SU-DHL-6 (cell line): Measurements from ENCODE around the gene FAM53A.

Experiments
- H2AFZ ChIP-seq: fragments of 200-600 bp; sonication (generic); 2 replicates; pipeline ENCODE4 v1.6.1; 2014; ENCODE audit warnings: low read depth, mild to moderate bottlenecking, moderate library complexity, mixed read lengths, antibody characterized with exemption, low read length; ENCODE audit not compliant: severe bottlenecking
- H3F3A ChIP-seq: fragments of 200-600 bp; shearing (Covaris generic); 2 replicates; pipeline ENCODE4 v1.6.0; 2016; ENCODE audit warnings: antibody characterized with exemption, mild to moderate bottlenecking; ENCODE audit not compliant: insufficient read depth
- H3K27ac ChIP-seq: fragments of 200-600 bp; sonication (generic); 2 replicates; pipeline ENCODE4 v1.5.1; 2016; ENCODE audit warnings: low read depth, mild to moderate bottlenecking, low read length, moderate library complexity, mixed read lengths
- H3K27me3 ChIP-seq: fragments of 200-600 bp; sonication (generic), shearing (Covaris generic); 2 replicates; pipeline ENCODE4 v1.6.0; 2014; ENCODE audit warnings: mild to moderate bottlenecking, low read length
- H3K36me3 ChIP-seq: fragments of 200-600 bp; sonication (generic); 2 replicates; pipeline ENCODE4 v1.6.1; 2014; ENCODE audit warnings: mild to moderate bottlenecking, low read length, mixed read lengths
- H3K4me2 ChIP-seq: fragments of 300-600, 200-600 bp; shearing (Covaris generic), sonication (generic); 2 replicates; pipeline ENCODE4 v1.6.0; 2014; ENCODE audit warnings: low read length, low read depth, mild to moderate bottlenecking; ENCODE audit not compliant: poor library complexity, severe bottlenecking
- H3K4me3 ChIP-seq: fragments of 200-600 bp; sonication (generic); 2 replicates; pipeline ENCODE4 v1.5.1; 2014; ENCODE audit warnings: antibody characterized with exemption, low read length, mild to moderate bottlenecking, mixed read lengths; ENCODE audit not compliant: insufficient read depth, poor library complexity, severe bottlenecking
- H3K79me2 ChIP-seq: fragments of 200-600 bp; sonication (generic); 2 replicates; pipeline ENCODE4 v1.6.1; 2014; ENCODE audit warnings: mild to moderate bottlenecking, low read length, moderate library complexity; ENCODE audit not compliant: insufficient read depth
- H3K9ac ChIP-seq: fragments of 200-600 bp; sonication (generic); 2 replicates; pipeline ENCODE4 v1.7.0; 2014; ENCODE audit warnings: mild to moderate bottlenecking, low read length
- H3K9me2 ChIP-seq: fragments of 200-600 bp; sonication (generic); replicated peaks from 2 replicates; pipeline ENCODE4 v1.6.1; 2014; ENCODE audit warnings: low read length; ENCODE audit not compliant: insufficient read depth
- H3K9me3 ChIP-seq: fragments of 200-600 bp; sonication (generic); 2 replicates; pipeline ENCODE4 v1.6.1; 2014; ENCODE audit warnings: low read length, mixed read lengths; ENCODE audit not compliant: insufficient read depth
- H4K20me1 ChIP-seq: fragments of 200-600 bp; sonication (generic); 2 replicates; pipeline ENCODE4 v1.6.1; 2014; ENCODE audit warnings: low read depth, mild to moderate bottlenecking, antibody characterized with exemption, low read length, moderate library complexity, mixed read lengths
- EZH2phosphoT487 ChIP-seq: fragments of 200-600 bp; sonication (generic), shearing (Covaris generic); conservative IDR thresholded peaks from 2 replicates; pipeline ENCODE4 v1.6.1; 2018; ENCODE audit warnings: mild to moderate bottlenecking, antibody characterized with exemption, low read length, moderate library complexity, mixed read lengths
- TF ChIP-seq, protein P1 (sequence below): fragments of 200-600 bp; sonication (generic); IDR thresholded peaks from one replicate; pipeline ENCODE4 v1.5.1; 2017; ENCODE audit warnings: antibody characterized with exemption, mild to moderate bottlenecking, low read length, moderate library complexity; ENCODE audit not compliant: insufficient read depth, poor library complexity, severe bottlenecking

The FAM53A gene

GRCh38 chr4:1683261-1683735, 815 bp downstream of the FAM53A start:
- H3K4me2 ChIP-seq = peak overlapping the region; percentile 27
- peak overlapping the region; percentile 8 for H2AFZ ChIP-seq
- H3K27me3 ChIP-seq = no peaks in the 10 kb centered on the region
- no peak for TF ChIP-seq EZH2phosphoT487
- TF ChIP-seq, protein P1, sequence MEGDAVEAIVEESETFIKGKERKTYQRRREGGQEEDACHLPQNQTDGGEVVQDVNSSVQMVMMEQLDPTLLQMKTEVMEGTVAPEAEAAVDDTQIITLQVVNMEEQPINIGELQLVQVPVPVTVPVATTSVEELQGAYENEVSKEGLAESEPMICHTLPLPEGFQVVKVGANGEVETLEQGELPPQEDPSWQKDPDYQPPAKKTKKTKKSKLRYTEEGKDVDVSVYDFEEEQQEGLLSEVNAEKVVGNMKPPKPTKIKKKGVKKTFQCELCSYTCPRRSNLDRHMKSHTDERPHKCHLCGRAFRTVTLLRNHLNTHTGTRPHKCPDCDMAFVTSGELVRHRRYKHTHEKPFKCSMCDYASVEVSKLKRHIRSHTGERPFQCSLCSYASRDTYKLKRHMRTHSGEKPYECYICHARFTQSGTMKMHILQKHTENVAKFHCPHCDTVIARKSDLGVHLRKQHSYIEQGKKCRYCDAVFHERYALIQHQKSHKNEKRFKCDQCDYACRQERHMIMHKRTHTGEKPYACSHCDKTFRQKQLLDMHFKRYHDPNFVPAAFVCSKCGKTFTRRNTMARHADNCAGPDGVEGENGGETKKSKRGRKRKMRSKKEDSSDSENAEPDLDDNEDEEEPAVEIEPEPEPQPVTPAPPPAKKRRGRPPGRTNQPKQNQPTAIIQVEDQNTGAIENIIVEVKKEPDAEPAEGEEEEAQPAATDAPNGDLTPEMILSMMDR = no peak
- H3K9ac ChIP-seq = peak overlapping the region; percentile 29; the same call in 1 of the 2 replicates
- H3K79me2 ChIP-seq = no peaks in the 10 kb centered on the region
- no peaks in the 10 kb centered on the region for H3K9me2 ChIP-seq
- no peaks in the 10 kb centered on the region for H3K36me3 ChIP-seq
- no peaks in the 10 kb centered on the region for H4K20me1 ChIP-seq
- H3K27ac ChIP-seq = no peak overlapping the region
- no peaks in the 10 kb centered on the region for H3K9me3 ChIP-seq
- H3F3A ChIP-seq = peaks cover 12% of the 10 kb centered on the region
- no peak overlapping the region for H3K4me3 ChIP-seq

DNA sequence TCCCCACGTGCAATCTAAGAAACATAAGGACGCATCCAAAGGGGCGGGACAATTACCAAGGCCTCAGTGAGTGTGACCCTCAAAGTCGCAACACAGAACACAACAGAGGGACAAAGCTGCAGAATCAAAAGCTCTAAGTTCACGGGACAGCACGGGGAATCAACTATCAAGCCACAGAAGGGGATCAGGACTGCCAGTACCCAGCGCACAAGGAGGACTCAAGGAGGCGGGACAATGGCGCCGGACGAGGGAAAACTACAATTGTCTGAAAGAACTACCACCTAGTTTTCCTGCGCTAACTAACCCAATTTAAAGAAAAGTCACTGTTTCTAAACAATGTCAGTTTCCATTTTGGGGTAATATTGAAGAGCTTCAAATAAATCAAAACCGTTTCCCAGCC, 1.3 kb downstream of the FAM53A start:
- no peaks in the 10 kb centered on the region for H3K79me2 ChIP-seq
- H4K20me1 ChIP-seq = no peaks in the 10 kb centered on the region
- H3F3A ChIP-seq = peaks cover 12% of the 10 kb centered on the region
- TF ChIP-seq, protein P1 = no peak
- TF ChIP-seq EZH2phosphoT487 = no peak
- H3K9me3 ChIP-seq = no peaks in the 10 kb centered on the region
- no peaks in the 10 kb centered on the region for H3K9me2 ChIP-seq
- H3K4me2 ChIP-seq = no peak overlapping the region
- H3K27me3 ChIP-seq = no peaks in the 10 kb centered on the region
- no peak overlapping the region for H3K27ac ChIP-seq
- no peak overlapping the region for H2AFZ ChIP-seq
- H3K4me3 ChIP-seq = no peak overlapping the region
- no peaks in the 10 kb centered on the region for H3K36me3 ChIP-seq
- H3K9ac ChIP-seq = no peak overlapping the region

DNA sequence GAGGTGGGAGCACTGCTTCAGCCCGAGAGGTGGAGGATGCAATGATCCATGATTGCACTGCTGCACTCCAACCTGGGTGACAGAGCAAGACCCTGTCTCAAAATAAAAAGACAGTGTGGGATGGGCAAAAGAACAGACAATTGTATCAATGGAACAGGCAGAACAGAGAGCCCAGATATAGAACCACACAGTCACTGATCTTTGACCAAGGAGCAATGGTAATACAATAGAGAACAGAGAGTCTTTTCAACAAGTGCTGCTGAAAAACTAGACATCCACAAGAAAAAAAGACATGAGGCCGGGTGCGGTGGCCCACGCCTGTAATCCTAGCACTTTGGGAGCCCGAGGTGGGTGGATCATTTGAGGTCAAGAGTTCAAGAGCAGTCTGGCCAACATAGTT, 5.9 kb downstream of the FAM53A start:
- TF ChIP-seq EZH2phosphoT487 = no peak
- TF ChIP-seq, protein P1 = no peak
- Histone ChIP-seq H3F3A (no peaks in the 10 kb centered on the region), H2AFZ (no peak overlapping the region), H3K4me3 (no peak overlapping the region), H3K9me3 (no peaks in the 10 kb centered on the region), H3K9me2 (no peaks in the 10 kb centered on the region), H3K4me2 (no peak overlapping the region), H3K79me2 (no peaks in the 10 kb centered on the region), H3K27ac (no peak overlapping the region), H3K27me3 (no peaks in the 10 kb centered on the region), H3K36me3 (no peaks in the 10 kb centered on the region), H4K20me1 (no peaks in the 10 kb centered on the region), H3K9ac (no peak overlapping the region)
